HG03442 (cell line): Measurements from ENCODE around the gene TTC23.
A peak's percentile ranks its signal among the peaks of the same experiment; 100 is the strongest.
"Not testable (repeated sequence)": the region's sequence is repeated elsewhere in the genome, so short reads cannot be mapped to it uniquely, and the experiment has no call there.

Source experiments
- ATAC-seq: cut with Tn5 transposase; IDR thresholded peaks from one replicate; pipeline ENCODE4 v1.9.1; 2021; ENCODE audit warnings: mild to moderate bottlenecking, moderate library complexity; ENCODE audit not compliant: unreplicated experiment

Gene TTC23

DNA sequence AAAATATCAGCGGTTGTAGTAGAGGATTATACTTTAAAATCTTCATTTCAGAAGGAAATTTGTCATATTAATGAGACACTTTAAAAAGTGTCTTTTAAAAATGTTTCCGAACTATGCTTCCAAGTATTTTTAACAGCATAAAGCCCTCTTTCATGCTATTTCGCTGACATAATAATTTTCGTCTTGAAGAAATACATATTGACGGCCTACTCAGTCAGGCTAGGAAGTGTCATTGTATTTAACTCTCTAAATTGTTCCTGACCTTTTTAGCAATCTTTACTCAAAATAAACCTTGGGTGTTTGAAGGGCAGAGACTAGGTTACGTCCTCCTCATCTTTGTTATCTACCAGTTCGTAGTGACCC is 1.1 kb upstream of the TTC23 start:
- no peak for ATAC-seq

DNA sequence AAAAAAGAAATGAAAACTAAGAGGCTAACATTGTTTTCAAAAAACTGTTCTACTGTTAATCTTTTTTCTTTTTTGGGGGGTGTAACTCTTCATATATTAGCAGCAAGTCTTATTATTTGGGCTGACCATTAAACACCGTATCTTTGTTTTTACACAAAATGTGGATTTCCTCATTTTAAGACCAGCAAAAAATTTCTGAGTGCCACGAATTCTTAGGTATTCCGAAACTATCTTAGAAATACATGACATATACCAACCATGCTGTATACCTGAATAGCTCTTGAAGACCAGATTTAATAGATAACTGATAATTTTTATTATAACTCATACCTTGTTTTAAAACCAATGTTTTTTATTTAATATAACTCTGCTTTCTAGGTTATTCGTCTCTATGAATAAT is 620 bp upstream of the TTC23 start:
- no peak for ATAC-seq

DNA sequence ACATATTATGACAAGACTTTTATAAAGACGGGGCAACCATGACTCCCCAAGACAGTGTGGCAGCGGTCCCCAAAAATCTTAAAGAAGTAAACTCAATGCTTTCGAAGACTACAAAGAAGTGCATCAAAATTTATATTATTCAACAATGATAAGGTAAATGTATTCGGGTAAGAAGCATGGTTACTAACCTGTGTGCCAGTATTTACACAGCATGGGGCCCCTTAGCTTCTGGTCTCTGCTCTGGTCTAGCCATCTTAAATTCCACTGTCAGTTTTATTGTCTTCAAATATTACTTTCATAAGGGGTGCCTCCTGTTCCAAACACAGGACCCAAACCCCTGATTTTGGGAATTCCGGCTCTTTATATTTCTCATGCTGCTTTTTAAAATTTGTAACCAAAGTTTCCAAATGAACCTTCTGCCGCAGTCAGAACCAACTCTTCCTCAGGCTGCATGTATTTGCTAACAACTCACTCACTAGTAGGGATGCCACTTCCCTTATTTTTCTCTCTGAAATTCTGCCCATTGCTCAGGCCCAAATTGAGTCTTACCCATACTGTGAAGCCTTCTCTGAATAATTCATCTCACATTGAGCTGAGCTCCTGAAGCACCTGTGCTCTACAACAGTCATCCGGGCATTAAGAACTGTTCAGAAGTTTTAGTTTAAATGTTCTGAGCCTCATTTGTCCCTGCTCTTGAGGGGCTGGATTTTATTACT is 1.2 kb downstream of the TTC23 start:
- ATAC-seq: no peak

DNA sequence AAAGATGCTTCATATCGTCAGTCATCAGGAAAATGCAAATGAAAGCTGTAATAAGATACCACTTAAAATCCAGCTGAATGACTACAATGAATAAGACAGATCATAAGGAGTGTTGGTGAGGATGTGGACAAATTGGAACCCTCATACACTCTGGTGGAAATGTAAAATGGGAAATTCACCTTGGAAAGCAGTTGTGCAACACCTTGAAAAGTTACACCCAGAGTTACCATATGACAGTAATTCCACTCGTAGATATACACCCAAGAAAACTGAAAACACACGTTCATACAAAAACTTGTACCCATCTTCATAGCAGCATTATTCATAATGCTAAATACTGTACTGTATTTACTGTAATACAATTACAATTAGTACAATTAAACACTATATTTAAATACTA is 2.3 kb downstream of the TTC23 start:
- ATAC-seq: no peak

DNA sequence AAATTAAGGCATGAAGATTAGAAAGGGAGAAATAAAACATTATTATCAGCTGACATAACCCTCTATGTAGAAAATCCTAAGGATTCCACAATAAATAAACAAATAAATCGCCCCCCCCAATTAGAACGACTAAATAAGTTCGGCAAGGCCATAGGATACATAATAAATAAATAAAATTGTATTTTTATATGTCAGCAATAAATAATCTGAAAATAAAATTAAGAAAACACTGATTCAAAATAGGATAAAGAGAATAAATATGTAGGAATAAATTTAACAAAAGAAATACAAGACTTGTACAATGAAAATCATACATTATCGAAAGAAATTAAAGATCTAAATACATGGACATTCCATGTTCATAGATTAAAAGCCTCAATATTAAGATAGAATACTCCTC is 5.1 kb downstream of the TTC23 start:
- no peak for ATAC-seq

DNA sequence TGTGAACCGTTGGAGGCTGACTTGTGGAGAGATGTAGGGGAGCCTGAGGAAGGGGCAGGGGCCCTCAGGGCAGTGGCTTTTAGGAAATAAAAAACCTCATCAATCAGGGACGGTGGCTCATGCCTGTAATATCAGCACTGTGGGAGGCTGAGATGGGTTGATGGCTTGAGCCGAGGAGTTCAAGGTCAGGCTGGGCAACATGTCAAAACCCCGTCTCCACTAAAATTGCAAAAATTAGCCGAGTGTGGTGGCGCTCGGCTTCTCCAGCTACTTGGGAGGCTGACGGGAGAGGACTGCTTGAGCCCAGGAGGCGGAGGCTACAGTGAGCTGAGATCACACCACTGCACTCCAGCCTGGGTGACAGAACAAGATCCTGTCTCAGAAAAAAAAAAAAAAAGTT is 7.6 kb downstream of the TTC23 start:
- ATAC-seq: no peak

DNA sequence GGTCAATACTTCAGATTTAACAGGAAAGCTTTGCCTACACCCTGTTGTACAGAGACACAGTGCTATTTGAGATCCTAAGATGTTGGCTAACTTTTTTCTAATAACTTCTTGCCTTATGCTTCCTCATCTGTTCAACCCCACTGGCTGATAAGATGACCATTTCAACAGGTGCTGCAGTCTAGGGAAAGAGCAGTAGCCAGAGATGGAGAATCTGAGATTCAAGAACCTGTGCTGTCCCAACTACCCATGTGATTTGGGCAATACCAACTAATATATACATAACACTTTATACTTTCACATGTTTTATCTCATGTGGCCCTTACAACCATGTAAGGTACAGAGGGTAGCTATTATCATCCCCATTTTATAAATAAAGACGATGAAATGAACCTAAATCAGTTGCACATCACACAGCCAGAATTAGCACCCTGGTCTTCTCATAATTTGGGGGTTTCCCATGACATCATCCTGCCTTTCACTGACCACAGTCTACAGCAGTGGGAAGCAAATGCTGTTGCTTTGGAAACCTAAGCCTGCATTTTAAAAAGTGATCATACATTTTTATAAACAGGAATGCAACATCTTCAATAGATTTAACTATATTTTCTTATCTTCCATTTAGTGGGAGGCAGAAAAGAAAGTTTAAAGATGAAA is 9.7 kb downstream of the TTC23 start:
- peak; percentile 92 for ATAC-seq

DNA sequence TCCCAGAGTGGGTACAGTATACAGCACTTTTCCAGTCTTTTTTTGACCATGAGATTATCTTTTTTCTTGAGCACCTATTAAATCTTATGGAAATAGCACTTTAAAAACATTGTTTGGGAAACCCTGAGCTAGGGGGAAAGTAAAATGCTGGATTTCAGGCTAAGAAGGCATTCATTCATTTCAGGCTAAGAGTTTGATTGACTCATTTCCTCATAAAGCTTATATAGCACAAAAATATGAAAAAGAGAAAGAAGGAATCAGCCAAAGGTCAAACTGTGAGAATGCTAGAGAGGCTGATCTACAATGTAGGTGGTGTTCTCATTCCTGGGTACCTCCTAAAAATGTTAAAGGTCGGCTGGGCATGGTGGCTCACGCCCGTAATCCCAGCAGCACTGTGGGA is 10.5 kb downstream of the TTC23 start:
- no peak for ATAC-seq

DNA sequence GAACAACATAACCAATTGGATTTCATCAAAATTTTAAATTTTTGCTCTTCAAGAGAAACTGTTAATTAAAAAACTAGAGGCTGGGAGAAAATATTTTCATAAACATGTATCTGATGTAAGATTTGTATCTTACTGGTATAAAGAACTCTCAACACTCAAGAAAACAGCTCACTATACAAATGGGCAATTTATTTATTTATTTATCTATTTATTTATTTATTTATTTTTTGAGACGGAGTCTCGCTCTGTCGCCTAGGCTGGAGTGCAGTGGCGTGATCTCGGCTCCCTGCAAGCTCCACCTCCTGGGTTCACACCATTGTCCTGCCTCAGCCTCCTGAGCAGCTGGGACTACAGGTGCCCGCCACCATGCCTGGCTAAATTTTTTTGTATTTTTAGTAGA is 15.2 kb downstream of the TTC23 start:
- not testable (repeated sequence) for ATAC-seq

DNA sequence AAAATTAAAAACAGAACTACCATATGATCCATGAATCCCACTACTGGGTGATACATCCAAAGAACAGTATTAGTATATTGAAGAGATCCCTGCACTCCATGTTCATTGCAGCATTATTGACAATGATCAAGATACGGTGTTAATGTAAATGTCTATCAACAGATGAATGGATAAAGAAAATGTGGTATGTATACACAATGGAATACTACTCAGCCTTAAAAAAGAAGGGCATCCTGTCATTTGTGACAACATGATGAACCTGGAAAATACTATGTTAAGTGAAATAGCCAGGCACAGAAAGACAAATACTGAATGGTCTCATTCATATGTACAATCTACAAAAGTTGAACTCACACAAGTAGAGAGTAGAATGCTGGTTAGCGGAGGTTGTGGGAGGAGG is 16.6 kb downstream of the TTC23 start:
- ATAC-seq: no peak

DNA sequence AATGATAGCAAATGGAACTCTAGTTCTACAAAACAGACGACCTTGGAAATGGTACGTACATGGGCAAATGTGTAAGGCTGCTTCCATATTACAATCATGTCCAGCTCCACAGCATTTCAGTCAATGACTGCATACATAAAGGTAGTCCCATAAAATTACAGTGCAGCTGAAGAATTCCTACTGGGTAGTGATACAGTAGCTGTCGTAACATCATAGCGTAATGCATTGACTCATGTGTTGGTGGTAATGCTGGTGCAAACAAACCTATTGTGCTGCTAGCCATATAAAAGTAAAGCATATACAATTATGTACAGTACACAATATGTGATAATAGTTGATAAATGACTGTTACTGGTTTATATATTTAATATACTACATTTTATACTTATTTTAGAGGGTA is 18.5 kb downstream of the TTC23 start:
- no peak for ATAC-seq

DNA sequence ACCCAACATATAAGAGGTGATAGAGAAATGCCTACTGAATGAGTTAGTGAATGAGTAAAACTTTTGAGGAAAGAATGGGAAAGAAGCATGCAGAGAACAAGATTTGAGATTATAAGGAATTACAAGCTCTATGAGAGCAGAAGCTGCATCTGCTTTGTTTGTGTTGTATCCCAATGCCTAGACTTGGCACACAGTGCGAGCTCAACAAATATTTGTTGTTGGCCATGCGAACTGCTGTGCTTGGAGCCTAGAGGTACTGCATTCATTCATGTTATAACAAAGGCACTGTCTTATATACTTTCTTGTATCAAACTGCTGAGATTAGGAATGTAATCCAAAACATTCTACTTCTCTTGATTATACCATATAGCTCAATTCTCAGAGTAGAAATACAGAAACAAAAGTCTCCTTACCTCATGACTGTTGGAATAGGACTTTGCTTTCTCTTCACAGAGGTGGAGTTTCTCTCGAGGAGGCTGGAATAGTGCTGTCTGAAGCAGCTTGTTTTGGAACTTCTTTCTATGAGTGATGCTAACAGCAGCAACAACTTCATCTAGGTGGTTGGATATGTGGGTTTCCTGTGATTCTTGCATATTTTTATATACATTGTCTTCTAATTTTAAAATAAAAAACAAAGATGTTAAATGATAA is 21.1 kb downstream of the TTC23 start:
- no peak for ATAC-seq

DNA sequence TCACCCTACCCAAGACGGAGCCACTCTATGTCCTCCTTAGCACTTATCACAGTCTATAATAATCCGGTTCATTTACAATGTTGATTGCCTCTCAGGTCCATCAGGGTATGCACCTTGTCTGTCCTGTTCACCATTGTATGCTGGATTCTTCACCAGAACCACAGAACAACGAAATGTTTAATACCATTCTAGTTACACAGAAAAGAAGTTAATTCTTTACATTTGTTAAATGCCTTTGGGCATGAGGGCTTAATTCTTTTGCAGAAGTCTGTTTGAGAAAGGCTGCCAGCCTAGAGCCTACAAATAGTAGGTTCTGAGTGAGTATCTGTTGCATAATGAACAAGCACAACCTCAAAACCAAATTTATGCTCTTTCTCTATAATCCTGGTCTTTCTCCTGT is 22.6 kb downstream of the TTC23 start:
- ATAC-seq: no peak

DNA sequence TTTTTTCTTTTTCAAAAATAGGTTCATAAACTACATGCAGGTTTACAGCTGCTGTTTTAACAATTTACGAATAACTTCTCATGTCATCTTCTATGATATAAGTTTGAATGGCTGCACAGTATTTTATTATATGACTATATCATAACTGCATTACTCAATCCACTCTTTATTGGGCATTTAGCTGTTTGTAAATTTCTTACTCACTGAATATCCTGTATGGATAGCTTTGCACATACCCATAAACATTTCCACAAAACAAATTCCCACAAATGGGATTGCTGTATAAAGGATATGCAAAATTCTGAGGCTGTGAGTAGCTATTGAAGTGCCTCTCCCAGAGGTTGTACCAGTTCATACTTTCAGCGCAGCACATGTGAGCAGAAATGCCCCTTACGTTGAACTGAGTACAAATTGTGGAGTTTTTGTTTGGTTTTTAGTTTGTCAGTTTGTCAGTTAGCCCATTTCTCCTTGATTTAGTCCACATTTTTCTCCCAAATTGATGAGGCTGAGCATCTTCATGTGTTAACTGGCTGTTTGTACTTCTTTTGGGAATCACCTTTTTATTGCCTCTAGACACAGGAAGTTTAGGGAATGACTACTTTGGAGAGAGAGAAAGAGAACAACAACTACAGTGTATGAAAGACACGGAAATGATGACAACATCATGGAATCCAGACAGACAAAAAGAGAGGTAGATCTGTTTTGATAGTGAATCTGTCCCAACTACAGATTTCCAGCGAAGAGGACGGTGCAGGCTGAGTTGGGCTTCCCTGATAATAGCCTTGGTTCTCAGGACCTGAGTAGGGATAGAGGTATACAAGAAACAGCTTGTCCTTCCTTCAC is 24.8 kb downstream of the TTC23 start:
- no peak for ATAC-seq

DNA sequence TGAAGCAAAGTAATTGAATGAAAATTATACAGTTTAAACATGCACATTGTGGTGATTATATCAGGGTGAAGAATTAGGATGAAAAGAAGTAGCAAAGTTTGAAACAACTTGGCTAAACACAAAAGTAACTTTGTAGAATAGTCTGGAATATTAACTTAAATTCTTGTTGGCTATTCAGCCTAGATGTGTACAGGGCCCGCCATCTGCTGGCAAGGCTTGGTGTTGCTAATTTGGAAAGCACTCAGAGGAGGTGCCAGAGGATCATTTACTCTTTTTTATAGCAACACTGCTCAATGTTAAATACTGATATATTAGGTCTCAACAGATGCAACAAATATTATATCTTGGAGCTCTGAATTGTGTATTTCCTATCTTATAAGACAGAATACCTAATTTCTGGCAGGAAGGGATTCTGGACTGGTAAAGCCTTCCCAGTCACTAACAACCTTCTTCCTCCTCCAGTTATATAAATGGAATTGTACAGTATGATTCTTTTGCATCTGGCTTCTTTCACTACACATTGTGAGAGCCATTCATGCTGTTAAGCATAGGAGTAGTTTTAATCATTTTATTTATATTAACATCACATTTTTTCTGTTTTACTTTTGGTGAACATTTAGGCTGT is 36.1 kb downstream of the TTC23 start:
- ATAC-seq: peak; percentile 87

DNA sequence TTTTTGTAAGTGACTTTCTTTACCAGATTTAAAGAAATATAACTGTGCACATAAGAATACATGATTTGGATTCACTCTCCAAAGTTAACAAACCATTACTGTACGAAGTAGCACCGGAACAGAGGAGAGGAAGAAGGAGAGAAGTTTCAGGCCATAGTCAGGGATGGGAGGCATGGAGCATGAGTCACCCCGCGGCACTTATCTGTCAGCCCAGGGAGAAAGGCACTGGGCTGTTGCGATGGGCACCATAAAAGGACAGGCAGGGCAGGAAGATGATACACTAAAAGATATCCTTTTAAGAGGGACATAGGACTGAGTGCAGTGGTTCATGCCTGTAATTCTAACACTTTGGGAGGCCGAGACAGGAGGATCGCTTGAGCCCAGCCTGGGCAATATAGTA is 37.0 kb downstream of the TTC23 start:
- no peak for ATAC-seq

DNA sequence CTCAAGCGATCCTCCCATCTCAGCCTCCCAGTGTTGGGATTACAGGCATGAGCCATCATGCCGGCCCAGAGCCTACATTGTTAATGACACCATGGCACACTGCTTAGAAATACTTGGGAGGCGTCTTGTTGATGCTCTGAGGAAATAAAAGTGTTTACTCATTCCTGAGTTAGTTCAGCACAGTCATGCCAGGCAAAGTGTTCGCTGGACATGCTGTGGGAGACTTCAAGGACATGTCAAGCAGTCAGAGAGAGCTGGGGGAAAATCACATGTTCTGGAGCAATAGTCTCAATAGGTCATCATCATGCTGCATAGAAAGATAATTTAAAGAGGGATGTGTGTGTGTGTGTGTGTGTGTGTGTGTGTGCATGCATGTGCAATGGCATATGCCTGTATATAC is 37.5 kb downstream of the TTC23 start:
- no peak for ATAC-seq

DNA sequence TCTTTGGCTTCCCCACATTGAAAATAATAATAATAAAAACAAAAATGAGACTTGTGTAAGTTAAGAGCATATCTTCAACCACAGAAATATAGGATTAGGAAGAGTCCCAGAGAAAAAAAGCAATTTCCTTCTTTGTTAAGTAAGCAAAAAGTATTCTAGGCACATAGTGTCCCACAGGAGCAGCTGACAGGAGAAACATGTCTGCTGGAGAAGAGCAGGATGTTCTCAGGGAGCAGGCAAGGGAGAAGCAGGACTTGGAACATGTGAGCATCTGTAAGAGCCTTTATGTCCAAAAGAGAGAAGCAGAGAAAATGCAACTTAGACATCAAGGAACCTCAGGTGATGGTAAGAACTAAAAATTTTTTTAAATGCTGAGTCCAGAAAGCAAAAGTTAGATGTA is 39.0 kb downstream of the TTC23 start:
- no peak for ATAC-seq

DNA sequence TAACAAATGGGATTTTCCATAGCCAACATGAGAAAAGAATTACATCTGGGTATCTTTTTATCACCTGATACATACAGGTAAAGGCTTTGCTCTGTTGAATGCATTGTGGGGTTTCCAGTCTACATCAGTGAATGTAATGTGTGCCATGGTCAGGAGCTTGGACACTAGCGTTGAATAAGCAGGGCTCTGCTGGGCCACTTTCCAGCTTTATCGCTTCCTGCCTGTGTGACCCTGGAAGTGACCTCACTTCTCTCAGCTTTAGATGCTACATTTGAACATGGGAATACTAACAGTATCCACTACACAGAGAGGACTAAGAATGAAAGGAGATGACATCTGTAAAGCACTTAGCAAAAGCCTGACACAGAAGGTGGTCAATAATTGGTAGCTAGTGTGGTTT is 40.1 kb downstream of the TTC23 start:
- ATAC-seq: no peak

DNA sequence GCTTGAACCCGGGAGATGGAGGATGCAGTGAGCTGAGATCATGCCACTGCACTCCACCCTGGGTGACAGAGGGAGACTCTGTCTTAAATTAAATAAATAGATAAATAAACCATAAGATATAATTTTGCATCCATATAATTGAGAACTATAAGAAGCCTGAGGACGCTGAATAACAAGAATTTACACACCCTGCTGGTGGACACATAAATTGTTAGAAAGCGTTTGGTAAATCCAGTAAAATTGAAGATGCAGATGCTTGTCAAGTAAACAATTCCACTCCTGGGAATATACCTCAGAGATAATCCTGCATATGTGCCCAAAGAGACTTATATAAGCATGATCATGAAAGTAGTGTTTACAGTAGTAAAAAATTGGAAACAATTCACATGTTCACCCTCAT is 41.7 kb downstream of the TTC23 start:
- ATAC-seq: no peak

DNA sequence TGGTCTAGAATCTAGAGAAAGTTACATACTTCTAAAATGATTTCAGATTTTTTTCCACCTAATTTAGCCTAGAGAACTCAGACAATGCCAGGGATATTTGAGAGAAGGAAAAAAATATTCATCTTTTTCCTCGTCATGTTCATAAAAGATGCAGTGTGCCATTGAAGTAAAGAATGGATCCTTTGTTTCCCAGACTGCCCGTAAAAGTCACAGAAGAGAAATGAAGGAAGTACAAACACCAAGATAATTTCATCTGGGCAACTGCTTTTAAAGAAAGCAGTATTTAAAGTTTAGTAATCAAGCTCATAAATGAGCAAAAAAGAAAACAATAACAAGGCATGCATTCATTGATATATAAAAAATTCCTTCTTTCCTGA is 47.2 kb downstream of the TTC23 start:
- ATAC-seq: no peak
